Mesenchymal stem cell (in vitro differentiated cells and primary cell): Measurements from ENCODE around the gene C9orf85.

Experiments used
- DNase-seq: peaks from one replicate; pipeline ENCODE4 v3.0.0-alpha.2; 2013
- H2AFZ ChIP-seq: one replicate; pipeline ENCODE4 v1.6.1; 2013; ENCODE audit warnings: low read depth, mild to moderate bottlenecking, control low read depth, inconsistent platforms, low read length, moderate library complexity
- H2AK5ac ChIP-seq: 2 replicates; pipeline ENCODE4 v1.6.1; 2013; ENCODE audit warnings: low read length, moderate library complexity, mild to moderate bottlenecking, inconsistent platforms; ENCODE audit not compliant: severe bottlenecking
- H2BK120ac ChIP-seq: one replicate; pipeline ENCODE4 v1.6.1; 2013; ENCODE audit warnings: low read depth, mild to moderate bottlenecking, inconsistent platforms, low read length, moderate library complexity
- H2BK12ac ChIP-seq, 2 experiments: one replicate each; pipeline ENCODE4 v1.6.1; 2013; ENCODE audit warnings: inconsistent platforms in 2 of 2, low read length in 2 of 2, mild to moderate bottlenecking in 2 of 2, moderate library complexity in 2 of 2, control low read depth in 1 of 2
- H2BK15ac ChIP-seq: one replicate; pipeline ENCODE4 v1.6.1; 2013; ENCODE audit warnings: mild to moderate bottlenecking, low read depth, inconsistent platforms; ENCODE audit not compliant: poor library complexity, severe bottlenecking
- H2BK5ac ChIP-seq: 2 replicates; pipeline ENCODE4 v1.6.1; 2013; ENCODE audit warnings: low read depth, mild to moderate bottlenecking, low read length, control low read depth, inconsistent platforms; ENCODE audit not compliant: poor library complexity, severe bottlenecking
- H3K14ac ChIP-seq, 2 experiments: one replicate each; pipeline ENCODE4 v1.6.1; 2013; ENCODE audit warnings: inconsistent platforms in 2 of 2, low read length in 2 of 2, control low read depth in 1 of 2, mild to moderate bottlenecking in 1 of 2, moderate library complexity in 1 of 2
- H3K18ac ChIP-seq, 2 experiments: one replicate each; pipeline ENCODE4 v1.6.1; 2013; ENCODE audit warnings: inconsistent platforms in 2 of 2, low read length in 2 of 2, control low read depth in 1 of 2, low read depth in 1 of 2, mild to moderate bottlenecking in 1 of 2
- H3K23ac ChIP-seq, 2 experiments: one replicate each; pipeline ENCODE4 v1.6.1; 2013; ENCODE audit warnings: inconsistent platforms in 2 of 2, low read length in 2 of 2, mild to moderate bottlenecking in 2 of 2, moderate library complexity in 2 of 2, control low read depth in 1 of 2
- H3K27ac ChIP-seq: 2 replicates; pipeline ENCODE4 v1.5.1; 2013; ENCODE audit warnings: mild to moderate bottlenecking, moderate library complexity, low read length, control low read depth, inconsistent platforms; ENCODE audit not compliant: poor library complexity, severe bottlenecking
- H3K27me3 ChIP-seq, 2 experiments: 2 replicates each; pipeline versions ENCODE4 v1.6.1 to v1.7.0; 2013; ENCODE audit warnings: low read length in 2 of 2, mild to moderate bottlenecking in 2 of 2, moderate library complexity in 2 of 2, control low read depth in 1 of 2, inconsistent platforms in 1 of 2; ENCODE audit not compliant: control insufficient read depth in 1 of 2, insufficient read depth in 1 of 2
- H3K36me3 ChIP-seq, 2 experiments: 2 replicates each; pipeline versions ENCODE4 v1.6.1 to v1.7.0; 2013; ENCODE audit warnings: low read length in 2 of 2, control low read depth in 1 of 2, inconsistent platforms in 1 of 2, low read depth in 1 of 2, mild to moderate bottlenecking in 1 of 2; ENCODE audit not compliant: insufficient read depth in 2 of 2, control insufficient read depth in 1 of 2
- H3K4ac ChIP-seq, 2 experiments: one replicate each; pipeline ENCODE4 v1.6.1; 2013; ENCODE audit warnings: inconsistent platforms in 2 of 2, low read length in 2 of 2, mild to moderate bottlenecking in 2 of 2, moderate library complexity in 2 of 2, control low read depth in 1 of 2, low read depth in 1 of 2
- H3K4me1 ChIP-seq: 2 replicates; pipeline ENCODE4 v1.6.1; 2013; ENCODE audit warnings: low read depth, low read length, control low read depth; ENCODE audit not compliant: control insufficient read depth, insufficient read depth
- H3K4me2 ChIP-seq: 2 replicates; pipeline ENCODE4 v1.6.1; 2013; ENCODE audit warnings: low read length, mild to moderate bottlenecking, inconsistent platforms; ENCODE audit not compliant: poor library complexity, severe bottlenecking
- H3K4me3 ChIP-seq, 2 experiments: 2 replicates each; pipeline versions ENCODE4 v1.5.1 to v1.7.0; 2013; ENCODE audit warnings: low read length in 2 of 2, mild to moderate bottlenecking in 2 of 2, control low read depth in 1 of 2, low read depth in 1 of 2; ENCODE audit not compliant: insufficient read depth in 1 of 2
- H3K79me1 ChIP-seq: replicated peaks from 2 replicates; pipeline ENCODE4 v1.6.1; 2013; ENCODE audit warnings: mild to moderate bottlenecking, control low read depth, low read length, inconsistent platforms; ENCODE audit not compliant: poor library complexity, severe bottlenecking
- H3K9ac ChIP-seq: 2 replicates; pipeline ENCODE4 v1.7.0; 2013; ENCODE audit warnings: mild to moderate bottlenecking, low read length, moderate library complexity
- H3K9me3 ChIP-seq: 2 replicates; pipeline ENCODE4 v1.7.0; 2013; ENCODE audit warnings: mild to moderate bottlenecking, low read length; ENCODE audit not compliant: control insufficient read depth
- H4K8ac ChIP-seq: one replicate; pipeline ENCODE4 v1.6.1; 2013; ENCODE audit warnings: inconsistent platforms, mild to moderate bottlenecking, low read length, moderate library complexity
- H4K91ac ChIP-seq: one replicate; pipeline ENCODE4 v1.6.1; 2013; ENCODE audit warnings: mild to moderate bottlenecking, low read length, inconsistent platforms
- WGBS: methylation state at CpG from one replicate; pipeline ENCODE4 v1.1.7; 2013; ENCODE audit warnings: mixed read lengths; 5-methylcytosine and 5-hydroxymethylcytosine counted together

Gene C9orf85

GRCh38 chr9:71904076-71904475, 7.4 kb upstream of the C9orf85 start:
- 83% methylated on average over 1 of the region's 2 CpGs for WGBS
- H4K8ac ChIP-seq, result no peak overlapping the region

GRCh38 chr9:71908825-71909224, 2.6 kb upstream of the C9orf85 start:
- Histone ChIP-seq H3K23ac (no peak overlapping the region), H3K4me1 (peaks cover 5% of the 10 kb centered on the region), H2BK12ac (no peak overlapping the region), H3K36me3 (peaks cover 0 to 3% of the 10 kb centered on the region in 2 experiments), H2AK5ac (no peak overlapping the region), H3K27me3 (no peaks in the 10 kb centered on the region), H4K8ac (no peak overlapping the region), H3K4ac (no peak overlapping the region), H2BK15ac (no peak overlapping the region), H3K4me2 (peak overlapping the region; percentile 4), H3K18ac (no peak overlapping the region), H2BK5ac (no peak overlapping the region), H4K91ac (no peak overlapping the region), H3K79me1 (peaks cover 9% of the 10 kb centered on the region), H2AFZ (no peak overlapping the region), H3K9ac (peak overlapping the region; percentile 92), H3K4me3 (peak overlapping the region in 1 of 2 experiments; percentile 91), H3K14ac (no peak overlapping the region), H2BK120ac (no peak overlapping the region), H3K27ac (no peak overlapping the region), H3K9me3 (no peaks in the 10 kb centered on the region)
- WGBS, result no CpG with 5 or more reads among the region's 1 CpG
- peak; percentile 18 for DNase-seq

More at GRCh38 chr9:71904076-71904475, 7.4 kb upstream of the C9orf85 start:
- Histone ChIP-seq H2BK12ac (no peak overlapping the region), H3K79me1 (peaks cover 13% of the 10 kb centered on the region), H3K4me1 (no peaks in the 10 kb centered on the region), H3K14ac (no peak overlapping the region), H3K9ac (no peak overlapping the region), H3K27me3 (no peaks in the 10 kb centered on the region), H2AK5ac (no peak overlapping the region), H3K4me3 (no peak overlapping the region), H2BK5ac (no peak overlapping the region), H3K9me3 (no peaks in the 10 kb centered on the region), H2BK15ac (no peak overlapping the region), H3K18ac (no peak overlapping the region), H3K27ac (no peak overlapping the region), H2BK120ac (no peak overlapping the region), H3K23ac (no peak overlapping the region), H2AFZ (no peak overlapping the region), H3K36me3 (peaks cover 0 to 3% of the 10 kb centered on the region in 2 experiments), H4K91ac (no peak overlapping the region), H3K4me2 (no peak overlapping the region), H3K4ac (no peak overlapping the region)
- no peak for DNase-seq

- peak; percentile 65 for DNase-seq
- Histone ChIP-seq H4K91ac (peak overlapping the region; percentile 18), H3K27me3 (no peaks in the 10 kb centered on the region), H3K4ac (peak overlapping the region in 1 of 2 experiments; percentile 65), H2AFZ (peak overlapping the region; percentile 88), H3K4me2 (peak overlapping the region; percentile 73), H3K9me3 (no peaks in the 10 kb centered on the region), H3K14ac (no peak overlapping the region), H4K8ac (no peak overlapping the region), H2BK15ac (peak overlapping the region; percentile 1), H3K79me1 (peaks cover 9% of the 10 kb centered on the region), H3K23ac (no peak overlapping the region), H3K18ac (peak overlapping the region; percentile 81 to 86), H2BK5ac (no peak overlapping the region), H3K4me3 (peak overlapping the region; percentile 90 to 91), H3K27ac (peak overlapping the region; percentile 64), H2AK5ac (no peak overlapping the region), H3K36me3 (peaks cover 0 to 3% of the 10 kb centered on the region in 2 experiments), H2BK12ac (no peak overlapping the region), H2BK120ac (peak overlapping the region; percentile 78), H3K4me1 (peaks cover 5% of the 10 kb centered on the region), H3K9ac (peak overlapping the region; percentile 92)
- under 1% methylated on average over 39 of the region's 47 CpGs for WGBS
Observed at GRCh38 chr9:71909887-71910649, 1.4 kb upstream of the C9orf85 start.

- H2BK12ac ChIP-seq, result no peak overlapping the region
- H2BK15ac ChIP-seq, result peak overlapping the region; percentile 92
- H3K4me2 ChIP-seq, result peak overlapping the region; percentile 73
- peak overlapping the region; percentile 72 for H3K27ac ChIP-seq
- peaks cover 0 to 1% of the 10 kb centered on the region in 2 experiments for H3K36me3 ChIP-seq
- under 1% methylated on average over 55 of the region's 56 CpGs for WGBS
- peak overlapping the region; percentile 53 for H2BK5ac ChIP-seq
- H3K18ac ChIP-seq, result peak overlapping the region; percentile 81 to 86
- no peak for DNase-seq
- peak overlapping the region; percentile 30 for H2AFZ ChIP-seq
- peak overlapping the region; percentile 77 to 88 for H3K4ac ChIP-seq
- peaks cover 5% of the 10 kb centered on the region for H3K4me1 ChIP-seq
- H3K9me3 ChIP-seq, result no peaks in the 10 kb centered on the region
- peak overlapping the region in 1 of 2 experiments; percentile 0 for H3K23ac ChIP-seq
- no peak overlapping the region for H2AK5ac ChIP-seq
- peak overlapping the region; percentile 92 for H3K9ac ChIP-seq
- no peak overlapping the region for H4K8ac ChIP-seq
- peak overlapping the region; percentile 90 to 91 for H3K4me3 ChIP-seq
- no peaks in the 10 kb centered on the region for H3K27me3 ChIP-seq
- H3K14ac ChIP-seq, result peak overlapping the region in 1 of 2 experiments; percentile 82
- peak overlapping the region; percentile 78 for H2BK120ac ChIP-seq
- peak overlapping the region; percentile 43 for H4K91ac ChIP-seq
- H3K79me1 ChIP-seq, result peaks cover 7% of the 10 kb centered on the region
Observed at GRCh38 chr9:71910650-71911060, 784 bp upstream of the C9orf85 start.
